Nucleus accumbens (tissue), 56 donors: ENCODE measurements around the gene NKAPD1.
"Not testable (repeated sequence)": the region's sequence is repeated elsewhere in the genome, so short reads cannot be mapped to it uniquely, and the experiment has no call there.

Experiments used
- DNase-seq, 56 donors: peaks; one replicate each; lab custom pipeline; 2025; lab: John Stamatoyannopoulos, UW

NKAPD1 gene

DNA sequence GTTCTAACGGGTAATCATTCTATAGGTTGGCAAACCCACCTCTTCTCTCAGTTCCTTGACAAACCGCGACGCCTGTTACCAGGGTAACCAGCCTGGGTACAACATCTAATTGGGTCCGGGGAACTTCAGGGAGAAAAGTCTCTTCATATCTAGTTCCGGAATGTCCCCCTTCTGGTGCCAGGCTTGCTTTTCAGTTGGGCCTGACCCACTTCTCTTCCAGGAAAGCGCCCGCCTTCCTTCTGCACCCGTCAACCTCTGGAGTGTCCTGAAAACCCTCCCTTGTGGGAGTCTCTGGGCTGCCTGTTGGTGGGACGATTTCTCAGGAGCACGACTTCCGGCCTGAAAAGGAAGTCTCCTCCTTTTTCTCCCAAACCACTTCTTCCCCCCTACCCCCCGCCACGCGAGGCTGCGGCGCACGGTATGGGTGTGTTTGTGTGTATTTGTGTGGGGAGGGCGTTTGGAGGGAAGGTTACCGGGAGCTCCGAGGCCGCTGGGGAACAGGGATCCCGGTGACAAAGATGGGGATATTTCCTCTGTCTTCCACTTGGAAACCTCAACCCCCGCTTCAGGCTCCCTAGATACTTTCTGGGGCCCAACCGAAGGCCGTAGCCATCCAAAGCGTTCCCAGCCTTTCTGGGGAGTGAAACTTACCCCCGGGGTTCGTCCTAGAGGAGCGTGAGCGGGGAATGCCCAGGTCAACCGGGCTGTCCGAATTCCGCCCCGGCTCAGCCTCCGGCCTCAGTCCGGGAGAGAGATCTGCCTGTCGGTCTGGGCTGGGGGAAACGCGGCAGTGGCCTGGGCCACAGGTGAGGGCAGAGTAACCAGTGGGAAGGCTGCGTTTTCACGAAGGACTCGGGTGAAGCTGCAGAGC, at the start of gene NKAPD1, which contains the start of gene PIH1D2:
Gene NKAPD1, plus strand, starts transcription at position 359 of the 871 bp plus-strand sequence. CDS start 1,276 bp downstream, outside the sequence.
Gene PIH1D2, minus strand, starts transcription at position 77 of the 871 bp plus-strand sequence. CDS start 843 bp downstream, outside the sequence.
- DNase-seq: peak; percentile 38 to 94 (median 76)

- DNase-seq: peak in 55 of 56 donors; percentile 52 to 93 (median 78)
Measured at GRCh38 chr11:112024773-112025678, 49.1 kb upstream of the NKAPD1 start, which contains the start of gene DLAT. DLAT (plus strand) TSS chr11:112025408; CDS start chr11:112025473, 65 bp downstream.

DNA sequence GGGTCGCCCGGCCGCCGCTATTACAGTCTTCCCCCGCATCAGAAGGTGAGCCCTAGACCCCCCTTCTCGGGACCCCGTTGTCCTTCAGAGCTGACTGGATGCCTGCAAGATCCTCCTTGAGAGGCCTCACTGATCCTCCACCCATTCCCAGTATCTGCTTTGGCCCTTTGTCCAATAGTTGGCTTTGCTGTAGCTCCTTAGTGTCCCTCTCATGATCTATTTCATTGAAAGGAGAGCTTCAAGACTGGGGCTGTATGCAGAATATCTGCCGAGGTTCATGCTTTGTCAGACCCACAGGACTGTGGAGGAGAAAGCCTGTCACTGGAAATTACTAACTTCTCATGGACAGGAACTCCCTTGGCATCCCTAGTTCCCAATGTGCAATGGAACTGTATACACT, 48.4 kb upstream of the NKAPD1 start:
- DNase-seq: peak in 3 of 56 donors; percentile 29 to 49 (median 37)

DNA sequence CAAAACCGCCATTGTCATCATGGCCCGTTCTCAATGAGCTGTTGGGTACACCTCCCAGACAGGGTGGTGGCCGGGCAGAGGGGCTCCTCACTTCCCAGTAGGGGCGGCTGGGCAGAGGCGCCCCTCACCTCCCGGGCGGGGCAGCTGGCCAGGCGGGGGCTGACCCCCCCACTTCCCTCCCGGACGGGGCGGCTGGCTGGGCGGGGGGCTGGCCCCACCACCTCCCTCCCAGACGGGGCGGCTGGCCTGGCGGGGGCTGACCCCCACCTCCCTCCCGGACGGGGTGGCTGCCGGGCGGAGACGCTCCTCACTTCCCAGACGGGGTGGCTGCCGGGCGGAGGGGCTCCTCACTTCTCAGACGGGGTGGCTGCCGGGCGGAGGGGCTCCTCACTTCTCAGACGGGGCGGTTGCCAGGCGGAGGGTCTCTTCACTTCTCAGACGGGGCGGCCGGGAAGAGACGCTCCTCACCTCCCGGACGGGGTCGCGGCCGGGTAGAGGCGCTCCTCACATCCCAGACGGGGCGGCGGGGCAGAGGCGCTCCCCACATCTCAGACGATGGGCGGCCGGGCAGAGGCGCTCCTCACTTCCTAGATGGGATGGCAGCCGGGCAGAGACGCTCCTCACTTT, 47.2 kb upstream of the NKAPD1 start:
- not testable (repeated sequence) for DNase-seq

- DNase-seq: no peak
Measured at GRCh38 chr11:112029460-112029859, 44.6 kb upstream of the NKAPD1 start.

DNA sequence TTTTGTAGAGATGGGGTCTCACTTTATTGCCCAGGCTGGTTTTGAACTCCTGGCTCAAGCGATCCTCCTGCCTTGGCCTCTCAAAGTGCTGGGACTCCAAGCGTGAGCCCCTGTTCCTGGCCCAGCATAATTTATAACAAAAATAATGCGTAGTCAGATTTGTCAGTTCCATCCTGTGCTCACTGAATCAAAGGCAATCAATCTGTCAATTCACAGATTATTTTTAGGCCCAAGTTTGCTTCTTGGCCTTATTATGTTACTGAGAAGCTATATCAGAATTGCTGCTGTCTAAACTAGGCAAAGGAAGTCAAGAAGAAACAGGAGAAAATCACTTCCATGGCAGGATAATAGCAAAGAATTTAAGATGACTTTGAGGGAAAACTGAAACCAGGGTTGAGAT, 40.2 kb upstream of the NKAPD1 start:
- DNase-seq: no peak

DNA sequence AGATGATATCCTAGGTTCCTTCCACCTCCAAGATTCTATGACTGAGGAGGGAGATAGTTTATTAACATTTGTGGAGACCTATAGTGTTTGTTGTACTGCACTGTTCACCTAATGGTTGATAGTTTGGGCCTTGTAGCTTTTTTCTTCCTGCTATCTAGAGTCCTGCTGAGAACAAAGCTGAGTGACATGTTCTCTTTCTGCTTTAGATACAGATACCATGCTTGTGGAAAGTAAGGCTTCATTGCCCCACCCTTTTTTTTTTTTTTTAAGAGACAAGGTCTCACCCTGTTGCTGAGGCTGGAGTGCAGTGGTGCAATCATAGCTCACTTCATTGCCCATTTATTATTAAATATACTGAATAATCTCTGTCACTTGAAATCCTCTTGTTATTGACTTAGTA, 36.6 kb upstream of the NKAPD1 start:
- DNase-seq: no peak

DNA sequence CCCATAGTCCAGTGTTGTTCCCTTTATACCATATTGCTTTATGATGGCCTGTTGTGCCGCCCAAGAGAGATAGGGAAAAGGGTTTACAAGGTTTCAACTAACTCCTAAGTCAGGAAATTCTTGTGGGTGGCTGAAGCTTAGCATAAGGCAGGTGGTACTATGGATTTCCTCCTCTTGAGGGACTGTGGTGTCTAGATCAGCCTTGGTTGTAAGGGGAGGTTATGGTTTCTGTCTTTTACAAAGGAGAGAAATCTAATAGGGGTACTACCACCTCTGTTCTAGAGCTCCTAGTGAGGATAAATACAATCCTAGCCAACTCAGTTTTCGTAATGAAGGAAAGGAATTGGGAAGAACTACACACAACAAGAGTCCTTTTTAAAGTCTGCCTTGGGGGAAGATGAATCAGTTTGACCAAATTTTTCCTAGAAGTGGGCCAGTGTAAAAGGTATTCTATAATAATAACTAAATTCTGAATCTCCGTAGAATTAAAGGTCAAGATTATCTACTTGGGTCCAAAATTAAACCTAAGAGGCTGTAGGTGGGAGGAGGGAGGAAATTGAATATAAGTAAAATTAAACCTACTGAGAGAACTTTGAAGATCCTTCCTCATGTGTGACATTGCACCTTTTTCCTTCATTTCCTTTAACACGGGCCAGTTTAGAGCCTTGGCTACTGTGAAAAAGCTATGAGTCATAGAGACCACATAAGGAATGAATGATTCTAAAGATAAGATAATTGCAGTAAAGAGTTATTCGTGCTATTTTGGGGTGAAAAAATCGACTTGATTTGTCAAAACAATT, 31.7 kb upstream of the NKAPD1 start:
- no peak for DNase-seq

- DNase-seq: no peak
Measured at GRCh38 chr11:112042961-112043304, 31.2 kb upstream of the NKAPD1 start.

DNA sequence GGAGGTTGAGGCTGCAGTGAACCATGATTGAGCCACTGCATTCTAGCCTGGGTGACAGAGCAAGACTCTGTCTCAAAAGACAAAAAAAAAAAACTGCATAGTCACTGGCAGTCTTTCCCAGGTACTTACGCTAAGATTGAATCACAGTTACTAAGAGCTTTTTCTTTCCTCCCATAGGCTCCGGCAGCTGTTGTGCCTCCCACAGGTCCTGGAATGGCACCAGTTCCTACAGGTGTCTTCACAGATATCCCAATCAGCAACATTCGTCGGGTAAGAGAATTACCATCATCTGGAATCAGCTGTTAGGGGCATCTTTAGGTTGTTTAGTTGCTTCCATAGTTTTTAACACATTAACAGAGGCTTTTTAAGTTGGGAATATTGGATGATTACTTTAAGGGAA, 29.1 kb upstream of the NKAPD1 start:
- DNase-seq: peak in 2 of 56 donors; percentile 2 to 8

GRCh38 chr11:112046647-112047046, 27.5 kb upstream of the NKAPD1 start:
- DNase-seq: not testable (repeated sequence)

- DNase-seq: not testable (repeated sequence)
Measured at GRCh38 chr11:112048256-112048655, 25.8 kb upstream of the NKAPD1 start.

DNA sequence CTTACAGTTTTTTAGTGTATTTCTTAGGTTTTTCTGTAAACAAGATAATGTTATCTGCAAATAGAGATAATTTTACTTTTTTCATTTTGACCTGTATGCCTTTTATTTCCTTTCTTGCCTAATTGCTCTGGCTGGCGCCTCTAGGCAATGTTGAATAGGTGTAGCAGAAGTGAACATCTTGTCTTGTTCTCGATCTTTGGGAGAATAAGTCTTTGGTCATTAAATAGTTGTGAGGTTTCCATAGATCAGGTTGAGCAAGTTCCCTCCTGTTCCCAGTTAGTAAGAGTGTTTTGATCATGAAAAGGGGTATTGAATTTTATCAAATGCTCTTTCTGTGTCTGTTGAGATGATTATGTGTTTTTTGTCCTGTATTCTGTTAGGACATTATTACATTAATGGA, 24.3 kb upstream of the NKAPD1 start:
- DNase-seq: no peak

DNA sequence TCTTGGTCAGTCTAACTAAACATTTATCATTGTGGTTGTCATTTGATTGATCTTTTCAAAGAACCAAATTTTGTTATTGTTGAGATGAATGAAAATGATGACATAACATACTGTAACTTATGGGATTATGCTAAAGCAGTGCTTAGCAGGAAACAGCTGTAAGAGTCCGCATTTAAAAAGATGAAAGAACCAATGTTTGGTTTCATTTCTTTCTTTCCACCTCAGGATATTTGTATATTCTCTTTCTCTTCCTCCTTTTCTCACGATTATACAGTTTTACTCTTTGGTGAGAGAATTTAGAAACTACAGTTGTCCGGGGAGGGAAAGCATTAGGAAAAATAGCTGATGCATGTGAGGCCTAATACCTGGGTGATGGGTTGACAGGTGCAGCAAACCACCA, 23.4 kb upstream of the NKAPD1 start:
- no peak for DNase-seq

DNA sequence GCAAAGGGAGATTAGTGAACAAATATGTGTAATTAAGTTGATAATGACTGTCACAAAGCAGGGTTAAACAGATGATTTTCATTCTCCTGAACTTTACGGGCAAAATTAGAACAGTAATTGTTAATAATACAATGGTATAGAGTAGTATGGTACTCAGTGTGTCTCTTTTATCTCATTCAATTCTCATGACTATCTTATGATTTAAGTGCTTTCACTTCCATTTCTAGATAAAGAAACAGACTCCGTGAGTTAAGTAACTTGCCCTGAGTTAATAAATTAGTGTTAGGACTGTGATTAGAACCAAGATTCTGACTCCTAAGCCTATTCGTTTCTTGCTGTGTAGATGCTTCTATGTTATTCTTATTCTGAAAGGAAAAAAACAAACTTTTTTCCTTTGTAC, 22.3 kb upstream of the NKAPD1 start:
- DNase-seq: no peak

DNA sequence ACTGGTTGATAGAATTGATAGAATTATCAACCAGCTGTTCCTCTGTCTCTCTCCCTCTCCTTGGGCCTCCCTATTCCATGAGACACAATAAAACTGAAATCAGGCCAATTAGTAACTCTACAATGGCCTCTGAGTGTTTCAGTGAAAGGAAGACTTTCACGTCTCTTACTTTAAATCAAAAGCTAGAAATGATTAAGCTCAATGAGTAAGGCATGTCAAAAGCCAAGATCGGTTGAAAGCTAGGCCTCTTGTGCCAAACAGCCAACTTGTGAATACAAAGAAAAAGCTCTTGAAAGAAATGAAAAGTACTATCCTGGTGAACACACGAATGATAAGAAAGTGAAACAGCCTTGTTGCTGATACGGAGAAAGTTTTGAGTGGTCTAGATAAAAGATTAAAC, 16.9 kb upstream of the NKAPD1 start:
- no peak for DNase-seq

- no peak for DNase-seq
Measured at GRCh38 chr11:112058103-112058502, 16.0 kb upstream of the NKAPD1 start.

GRCh38 chr11:112062923-112063322, 11.2 kb upstream of the NKAPD1 start:
- DNase-seq: no peak

- DNase-seq: no peak
Measured at GRCh38 chr11:112082729-112083128, 8.6 kb downstream of the NKAPD1 start.
